ENCODE results near the gene NKAPD1. TPM values are rescaled to one million over a fixed set of nuclear protein-coding genes. Genes with fewer than 3 reads are reported as not detected.
"Not testable (repeated sequence)": the region's sequence is repeated elsewhere in the genome, so short reads cannot be mapped to it uniquely, and the experiment has no call there.

NKAPD1 gene, protein sequence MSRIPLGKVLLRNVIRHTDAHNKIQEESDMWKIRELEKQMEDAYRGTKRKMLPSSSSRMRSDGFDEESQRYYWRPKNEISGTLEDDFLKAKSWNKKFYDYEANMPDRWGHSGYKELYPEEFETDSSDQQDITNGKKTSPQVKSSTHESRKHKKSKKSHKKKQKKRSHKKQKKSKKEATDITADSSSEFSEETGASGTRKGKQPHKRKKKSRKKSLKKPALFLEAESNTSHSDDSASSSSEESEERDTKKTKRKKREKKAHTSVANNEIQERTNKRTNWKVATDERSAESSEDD
- 10 to 100 TPM; 24.8 to 36.4 TPM for total RNA-seq
- 10 to 100 TPM; 37.3 to 48.1 TPM for polyA plus RNA-seq (ENCODE audit: insufficient read length in 2 of 2)
- long read RNA-seq, donor 1, partial matches to known transcripts = 0 of 6 reads
- long read RNA-seq, donor 1, other reads (novel, unspliced or antisense) = 0 of 6 reads
- long read RNA-seq, donor 2, partial matches to known transcripts = 0 of 6 reads
- long read RNA-seq, donor 2, other reads (novel, unspliced or antisense) = 0 of 6 reads
- long read RNA-seq, donor 3, transcript NKAPD1-202 (6 exons, 3,669 nt) = major isoform, 6 of 9 reads
- long read RNA-seq, donor 3, partial matches to known transcripts = 0 of 9 reads
- long read RNA-seq, donor 3, other reads (novel, unspliced or antisense) = 0 of 9 reads
- long read RNA-seq, donor 4, transcript NKAPD1-202 (6 exons, 3,669 nt) = major isoform, 16 of 29 reads
- long read RNA-seq, donor 4, partial matches to known transcripts = 8 of 29 reads
- long read RNA-seq, donor 4, other reads (novel, unspliced or antisense) = 0 of 29 reads

DNA sequence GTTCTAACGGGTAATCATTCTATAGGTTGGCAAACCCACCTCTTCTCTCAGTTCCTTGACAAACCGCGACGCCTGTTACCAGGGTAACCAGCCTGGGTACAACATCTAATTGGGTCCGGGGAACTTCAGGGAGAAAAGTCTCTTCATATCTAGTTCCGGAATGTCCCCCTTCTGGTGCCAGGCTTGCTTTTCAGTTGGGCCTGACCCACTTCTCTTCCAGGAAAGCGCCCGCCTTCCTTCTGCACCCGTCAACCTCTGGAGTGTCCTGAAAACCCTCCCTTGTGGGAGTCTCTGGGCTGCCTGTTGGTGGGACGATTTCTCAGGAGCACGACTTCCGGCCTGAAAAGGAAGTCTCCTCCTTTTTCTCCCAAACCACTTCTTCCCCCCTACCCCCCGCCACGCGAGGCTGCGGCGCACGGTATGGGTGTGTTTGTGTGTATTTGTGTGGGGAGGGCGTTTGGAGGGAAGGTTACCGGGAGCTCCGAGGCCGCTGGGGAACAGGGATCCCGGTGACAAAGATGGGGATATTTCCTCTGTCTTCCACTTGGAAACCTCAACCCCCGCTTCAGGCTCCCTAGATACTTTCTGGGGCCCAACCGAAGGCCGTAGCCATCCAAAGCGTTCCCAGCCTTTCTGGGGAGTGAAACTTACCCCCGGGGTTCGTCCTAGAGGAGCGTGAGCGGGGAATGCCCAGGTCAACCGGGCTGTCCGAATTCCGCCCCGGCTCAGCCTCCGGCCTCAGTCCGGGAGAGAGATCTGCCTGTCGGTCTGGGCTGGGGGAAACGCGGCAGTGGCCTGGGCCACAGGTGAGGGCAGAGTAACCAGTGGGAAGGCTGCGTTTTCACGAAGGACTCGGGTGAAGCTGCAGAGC is at the start of gene NKAPD1, which contains the start of gene PIH1D2:
Gene NKAPD1, plus strand, starts transcription at position 359 of the 871 bp plus-strand sequence. CDS start 1,276 bp downstream, outside the sequence.
Gene PIH1D2, minus strand, starts transcription at position 77 of the 871 bp plus-strand sequence. CDS start 843 bp downstream, outside the sequence.
- WGBS (ENCODE audit: insufficient coverage) = 0% methylated on average over 30 of the region's 43 CpGs
- peak within 1 kb of the TSS; percentile 96 for H3K27ac ChIP-seq (ENCODE audit: low read depth, low read length)
- peaks cover 7% of the 10 kb centered on the region for H3K4me1 ChIP-seq (ENCODE audit: control insufficient read depth, insufficient read depth, low read length)
- H3K4me3 ChIP-seq (ENCODE audit: low read depth, low read length) = peak within 1 kb of the TSS; percentile 88
- no peaks in the 10 kb centered on the region for H3K27me3 ChIP-seq (ENCODE audit: control insufficient read depth, insufficient read depth, low read length)
- H3K9me3 ChIP-seq (ENCODE audit: control insufficient read depth, insufficient read depth, low read length) = no peaks in the 10 kb centered on the region
- peak; percentile 77 to 97 (median 89) for DNase-seq (ENCODE audit: low read depth in 4 of 6, low spot score in 6 of 6)
- peaks cover 6% of the 10 kb centered on the region for H3K36me3 ChIP-seq (ENCODE audit: control insufficient read depth, insufficient read depth, low read length)

DNA sequence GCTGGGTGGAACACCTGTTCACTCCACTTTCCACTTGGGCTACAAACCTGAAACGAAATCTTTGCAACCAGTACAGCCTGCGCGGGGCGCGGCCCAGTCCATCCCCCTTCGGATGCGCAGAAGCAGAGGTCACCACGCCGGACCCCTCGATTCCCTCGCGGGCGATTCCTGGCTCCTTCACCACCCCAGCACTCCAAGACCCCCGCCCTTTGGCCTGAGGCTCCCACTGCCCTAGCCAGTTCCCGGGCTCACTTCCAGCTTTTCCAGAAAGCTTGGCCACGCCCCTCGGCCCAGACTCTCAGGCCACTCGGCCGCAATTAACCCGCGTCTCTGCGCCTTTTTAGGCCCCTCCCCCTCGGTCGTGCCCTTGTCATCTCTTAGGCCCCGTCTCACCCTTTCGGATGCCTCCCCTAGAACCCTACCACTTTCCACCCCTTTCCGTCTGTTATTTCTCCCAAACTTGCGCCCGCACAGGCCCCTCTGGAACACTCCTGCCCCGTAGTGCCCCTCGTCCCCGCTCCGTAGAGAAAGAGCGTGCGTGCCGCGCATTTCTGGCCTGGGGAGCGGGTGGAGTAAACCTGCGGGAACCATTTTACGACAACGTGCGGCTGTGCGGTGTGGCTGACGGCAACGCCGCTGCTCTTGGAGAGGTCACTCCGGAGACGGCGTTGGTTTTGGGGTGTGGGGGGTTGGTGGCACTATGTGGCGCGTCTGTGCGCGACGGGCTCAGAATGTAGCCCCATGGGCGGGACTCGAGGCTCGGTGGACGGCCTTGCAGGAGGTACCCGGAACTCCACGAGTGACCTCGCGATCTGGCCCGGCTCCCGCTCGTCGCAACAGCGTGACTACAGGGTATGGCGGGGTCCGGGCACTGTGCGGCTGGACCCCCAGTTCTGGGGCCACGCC is 49.1 kb upstream of the NKAPD1 start, which contains the start of gene DLAT:
Gene DLAT, plus strand, starts transcription at position 636 of the 906 bp plus-strand sequence. Its CDS starts 65 bp downstream, at position 701.
- Histone ChIP-seq H3K27me3 (ENCODE audit: control insufficient read depth, insufficient read depth, low read length) (no peaks in the 10 kb centered on the region), H3K36me3 (ENCODE audit: control insufficient read depth, insufficient read depth, low read length) (peaks cover 28% of the 10 kb centered on the region), H3K27ac (ENCODE audit: low read depth, low read length) (peak within 1 kb of the TSS; percentile 94), H3K4me1 (ENCODE audit: control insufficient read depth, insufficient read depth, low read length) (no peaks in the 10 kb centered on the region), H3K9me3 (ENCODE audit: control insufficient read depth, insufficient read depth, low read length) (no peaks in the 10 kb centered on the region), H3K4me3 (ENCODE audit: low read depth, low read length) (peak within 1 kb of the TSS; percentile 94)
- 0% methylated on average over 71 of the region's 71 CpGs for WGBS (ENCODE audit: insufficient coverage)
- peak; percentile 75 to 96 (median 88) for DNase-seq (ENCODE audit: low read depth in 4 of 6, low spot score in 6 of 6)

DNA sequence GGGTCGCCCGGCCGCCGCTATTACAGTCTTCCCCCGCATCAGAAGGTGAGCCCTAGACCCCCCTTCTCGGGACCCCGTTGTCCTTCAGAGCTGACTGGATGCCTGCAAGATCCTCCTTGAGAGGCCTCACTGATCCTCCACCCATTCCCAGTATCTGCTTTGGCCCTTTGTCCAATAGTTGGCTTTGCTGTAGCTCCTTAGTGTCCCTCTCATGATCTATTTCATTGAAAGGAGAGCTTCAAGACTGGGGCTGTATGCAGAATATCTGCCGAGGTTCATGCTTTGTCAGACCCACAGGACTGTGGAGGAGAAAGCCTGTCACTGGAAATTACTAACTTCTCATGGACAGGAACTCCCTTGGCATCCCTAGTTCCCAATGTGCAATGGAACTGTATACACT is 48.4 kb upstream of the NKAPD1 start:
- no peaks in the 10 kb centered on the region for H3K9me3 ChIP-seq (ENCODE audit: control insufficient read depth, insufficient read depth, low read length)
- H3K4me1 ChIP-seq (ENCODE audit: control insufficient read depth, insufficient read depth, low read length) = no peaks in the 10 kb centered on the region
- DNase-seq (ENCODE audit: low read depth in 4 of 6, low spot score in 6 of 6) = peak in 2 of 6 donors; percentile 6 to 20
- no peaks in the 10 kb centered on the region for H3K27me3 ChIP-seq (ENCODE audit: control insufficient read depth, insufficient read depth, low read length)
- peak overlapping the region; percentile 94 for H3K27ac ChIP-seq (ENCODE audit: low read depth, low read length)
- H3K4me3 ChIP-seq (ENCODE audit: low read depth, low read length) = peak overlapping the region; percentile 94
- WGBS (ENCODE audit: insufficient coverage) = 2% methylated on average over 7 of the region's 8 CpGs
- peaks cover 31% of the 10 kb centered on the region for H3K36me3 ChIP-seq (ENCODE audit: control insufficient read depth, insufficient read depth, low read length)

DNA sequence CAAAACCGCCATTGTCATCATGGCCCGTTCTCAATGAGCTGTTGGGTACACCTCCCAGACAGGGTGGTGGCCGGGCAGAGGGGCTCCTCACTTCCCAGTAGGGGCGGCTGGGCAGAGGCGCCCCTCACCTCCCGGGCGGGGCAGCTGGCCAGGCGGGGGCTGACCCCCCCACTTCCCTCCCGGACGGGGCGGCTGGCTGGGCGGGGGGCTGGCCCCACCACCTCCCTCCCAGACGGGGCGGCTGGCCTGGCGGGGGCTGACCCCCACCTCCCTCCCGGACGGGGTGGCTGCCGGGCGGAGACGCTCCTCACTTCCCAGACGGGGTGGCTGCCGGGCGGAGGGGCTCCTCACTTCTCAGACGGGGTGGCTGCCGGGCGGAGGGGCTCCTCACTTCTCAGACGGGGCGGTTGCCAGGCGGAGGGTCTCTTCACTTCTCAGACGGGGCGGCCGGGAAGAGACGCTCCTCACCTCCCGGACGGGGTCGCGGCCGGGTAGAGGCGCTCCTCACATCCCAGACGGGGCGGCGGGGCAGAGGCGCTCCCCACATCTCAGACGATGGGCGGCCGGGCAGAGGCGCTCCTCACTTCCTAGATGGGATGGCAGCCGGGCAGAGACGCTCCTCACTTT is 47.2 kb upstream of the NKAPD1 start:
- peaks cover 38% of the 10 kb centered on the region for H3K36me3 ChIP-seq (ENCODE audit: control insufficient read depth, insufficient read depth, low read length)
- H3K9me3 ChIP-seq (ENCODE audit: control insufficient read depth, insufficient read depth, low read length); DNase-seq (ENCODE audit: low read depth in 4 of 6, low spot score in 6 of 6); H3K27ac ChIP-seq (ENCODE audit: low read depth, low read length); H3K4me1 ChIP-seq (ENCODE audit: control insufficient read depth, insufficient read depth, low read length); H3K27me3 ChIP-seq (ENCODE audit: control insufficient read depth, insufficient read depth, low read length); H3K4me3 ChIP-seq (ENCODE audit: low read depth, low read length): not testable (repeated sequence)
- WGBS (ENCODE audit: insufficient coverage) = no CpG with 5 or more reads among the region's 49 CpGs

DNA sequence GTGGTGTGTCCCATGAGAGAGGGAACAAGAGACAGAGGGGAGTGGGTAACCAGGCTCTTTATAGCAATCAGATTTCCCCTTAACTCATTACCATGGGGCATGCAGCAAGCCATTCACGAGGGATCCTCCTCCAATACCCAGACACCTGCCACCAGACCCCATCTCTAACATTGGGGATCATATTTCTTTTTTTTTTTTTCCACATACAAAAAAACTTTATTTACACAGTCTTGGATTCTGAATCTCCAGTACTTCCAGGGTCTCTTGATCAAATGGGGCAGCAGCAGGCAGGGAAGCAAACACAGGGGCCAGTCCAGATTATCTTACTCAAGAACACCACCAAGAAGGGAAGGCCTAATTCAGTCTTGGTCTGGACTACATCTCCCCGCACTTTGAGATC is 44.6 kb upstream of the NKAPD1 start:
- WGBS (ENCODE audit: insufficient coverage) = 67% methylated on average over 1 of the region's 2 CpGs

DNA sequence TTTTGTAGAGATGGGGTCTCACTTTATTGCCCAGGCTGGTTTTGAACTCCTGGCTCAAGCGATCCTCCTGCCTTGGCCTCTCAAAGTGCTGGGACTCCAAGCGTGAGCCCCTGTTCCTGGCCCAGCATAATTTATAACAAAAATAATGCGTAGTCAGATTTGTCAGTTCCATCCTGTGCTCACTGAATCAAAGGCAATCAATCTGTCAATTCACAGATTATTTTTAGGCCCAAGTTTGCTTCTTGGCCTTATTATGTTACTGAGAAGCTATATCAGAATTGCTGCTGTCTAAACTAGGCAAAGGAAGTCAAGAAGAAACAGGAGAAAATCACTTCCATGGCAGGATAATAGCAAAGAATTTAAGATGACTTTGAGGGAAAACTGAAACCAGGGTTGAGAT is 40.2 kb upstream of the NKAPD1 start:
- H3K36me3 ChIP-seq (ENCODE audit: control insufficient read depth, insufficient read depth, low read length) = peaks cover 57% of the 10 kb centered on the region
- no peaks in the 10 kb centered on the region for H3K27me3 ChIP-seq (ENCODE audit: control insufficient read depth, insufficient read depth, low read length)
- H3K4me3 ChIP-seq (ENCODE audit: low read depth, low read length) = no peak overlapping the region
- H3K9me3 ChIP-seq (ENCODE audit: control insufficient read depth, insufficient read depth, low read length) = no peaks in the 10 kb centered on the region
- H3K27ac ChIP-seq (ENCODE audit: low read depth, low read length) = no peak overlapping the region
- WGBS (ENCODE audit: insufficient coverage) = no CpG with 5 or more reads among the region's 3 CpGs
- DNase-seq (ENCODE audit: low read depth in 4 of 6, low spot score in 6 of 6) = no peak
- H3K4me1 ChIP-seq (ENCODE audit: control insufficient read depth, insufficient read depth, low read length) = no peaks in the 10 kb centered on the region

More for the DNA sequence above, 44.6 kb upstream of the NKAPD1 start:
- H3K4me3 ChIP-seq (ENCODE audit: low read depth, low read length) = no peak overlapping the region
- no peaks in the 10 kb centered on the region for H3K9me3 ChIP-seq (ENCODE audit: control insufficient read depth, insufficient read depth, low read length)
- peaks cover 55% of the 10 kb centered on the region for H3K36me3 ChIP-seq (ENCODE audit: control insufficient read depth, insufficient read depth, low read length)
- no peak overlapping the region for H3K27ac ChIP-seq (ENCODE audit: low read depth, low read length)
- no peak for DNase-seq (ENCODE audit: low read depth in 4 of 6, low spot score in 6 of 6)
- no peaks in the 10 kb centered on the region for H3K27me3 ChIP-seq (ENCODE audit: control insufficient read depth, insufficient read depth, low read length)
- H3K4me1 ChIP-seq (ENCODE audit: control insufficient read depth, insufficient read depth, low read length) = no peaks in the 10 kb centered on the region

DNA sequence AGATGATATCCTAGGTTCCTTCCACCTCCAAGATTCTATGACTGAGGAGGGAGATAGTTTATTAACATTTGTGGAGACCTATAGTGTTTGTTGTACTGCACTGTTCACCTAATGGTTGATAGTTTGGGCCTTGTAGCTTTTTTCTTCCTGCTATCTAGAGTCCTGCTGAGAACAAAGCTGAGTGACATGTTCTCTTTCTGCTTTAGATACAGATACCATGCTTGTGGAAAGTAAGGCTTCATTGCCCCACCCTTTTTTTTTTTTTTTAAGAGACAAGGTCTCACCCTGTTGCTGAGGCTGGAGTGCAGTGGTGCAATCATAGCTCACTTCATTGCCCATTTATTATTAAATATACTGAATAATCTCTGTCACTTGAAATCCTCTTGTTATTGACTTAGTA is 36.6 kb upstream of the NKAPD1 start:
- H3K4me3 ChIP-seq (ENCODE audit: low read depth, low read length) = no peak overlapping the region
- no peaks in the 10 kb centered on the region for H3K4me1 ChIP-seq (ENCODE audit: control insufficient read depth, insufficient read depth, low read length)
- no peak for DNase-seq (ENCODE audit: low read depth in 4 of 6, low spot score in 6 of 6)
- H3K27me3 ChIP-seq (ENCODE audit: control insufficient read depth, insufficient read depth, low read length) = no peaks in the 10 kb centered on the region
- H3K36me3 ChIP-seq (ENCODE audit: control insufficient read depth, insufficient read depth, low read length) = peaks cover 40% of the 10 kb centered on the region
- H3K9me3 ChIP-seq (ENCODE audit: control insufficient read depth, insufficient read depth, low read length) = no peaks in the 10 kb centered on the region
- H3K27ac ChIP-seq (ENCODE audit: low read depth, low read length) = no peak overlapping the region

DNA sequence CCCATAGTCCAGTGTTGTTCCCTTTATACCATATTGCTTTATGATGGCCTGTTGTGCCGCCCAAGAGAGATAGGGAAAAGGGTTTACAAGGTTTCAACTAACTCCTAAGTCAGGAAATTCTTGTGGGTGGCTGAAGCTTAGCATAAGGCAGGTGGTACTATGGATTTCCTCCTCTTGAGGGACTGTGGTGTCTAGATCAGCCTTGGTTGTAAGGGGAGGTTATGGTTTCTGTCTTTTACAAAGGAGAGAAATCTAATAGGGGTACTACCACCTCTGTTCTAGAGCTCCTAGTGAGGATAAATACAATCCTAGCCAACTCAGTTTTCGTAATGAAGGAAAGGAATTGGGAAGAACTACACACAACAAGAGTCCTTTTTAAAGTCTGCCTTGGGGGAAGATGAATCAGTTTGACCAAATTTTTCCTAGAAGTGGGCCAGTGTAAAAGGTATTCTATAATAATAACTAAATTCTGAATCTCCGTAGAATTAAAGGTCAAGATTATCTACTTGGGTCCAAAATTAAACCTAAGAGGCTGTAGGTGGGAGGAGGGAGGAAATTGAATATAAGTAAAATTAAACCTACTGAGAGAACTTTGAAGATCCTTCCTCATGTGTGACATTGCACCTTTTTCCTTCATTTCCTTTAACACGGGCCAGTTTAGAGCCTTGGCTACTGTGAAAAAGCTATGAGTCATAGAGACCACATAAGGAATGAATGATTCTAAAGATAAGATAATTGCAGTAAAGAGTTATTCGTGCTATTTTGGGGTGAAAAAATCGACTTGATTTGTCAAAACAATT is 31.7 kb upstream of the NKAPD1 start:
- Histone ChIP-seq H3K36me3 (ENCODE audit: control insufficient read depth, insufficient read depth, low read length) (peaks cover 31% of the 10 kb centered on the region), H3K27ac (ENCODE audit: low read depth, low read length) (no peak overlapping the region), H3K27me3 (ENCODE audit: control insufficient read depth, insufficient read depth, low read length) (no peaks in the 10 kb centered on the region), H3K9me3 (ENCODE audit: control insufficient read depth, insufficient read depth, low read length) (no peaks in the 10 kb centered on the region), H3K4me1 (ENCODE audit: control insufficient read depth, insufficient read depth, low read length) (no peaks in the 10 kb centered on the region), H3K4me3 (ENCODE audit: low read depth, low read length) (no peak overlapping the region)
- no CpG with 5 or more reads among the region's 6 CpGs for WGBS (ENCODE audit: insufficient coverage)
- DNase-seq (ENCODE audit: low read depth in 4 of 6, low spot score in 6 of 6) = no peak
